ENCODE data around the gene PBX1.

Gene PBX1

DNA sequence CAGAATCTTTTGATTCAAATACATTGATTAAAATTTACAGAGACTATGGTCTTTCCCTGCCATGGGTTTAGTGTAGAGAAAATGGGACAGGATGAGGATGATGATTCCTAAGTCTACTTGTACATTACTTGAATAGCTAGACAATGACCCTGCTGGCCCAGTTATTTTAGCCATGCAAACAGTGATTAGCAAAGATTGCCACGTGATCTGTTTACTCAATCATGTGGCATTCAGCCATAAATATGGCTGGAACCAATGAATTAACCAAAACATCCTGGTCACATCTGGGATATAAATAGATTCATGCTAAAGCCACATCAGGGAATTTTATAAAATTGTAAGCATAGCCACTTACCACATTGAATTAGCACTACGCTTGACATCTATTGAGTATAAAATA lies 167.3 kb downstream of the PBX1 start:
- Histone ChIP-seq H2BK120ac (ENCODE audit: low read depth, low read length) (no peak overlapping the region), H3K14ac (ENCODE audit: low read length) (no peak overlapping the region), H2BK12ac (ENCODE audit: low read length) (no peak overlapping the region), H3K4me3 (ENCODE audit: low read length in 2 of 2) (no peak overlapping the region), H2BK5ac (ENCODE audit: low read length) (no peak overlapping the region), H3K4me1 (ENCODE audit: control insufficient read depth in 2 of 2, insufficient read depth in 1 of 2, low read depth in 1 of 2, low read length in 2 of 2) (peaks cover 1 to 7% of the 10 kb centered on the region in 2 donors), H4K91ac (ENCODE audit: low read depth, low read length, poor library complexity) (no peak overlapping the region), H3K4me2 (ENCODE audit: insufficient read depth, low read length, poor library complexity, severe bottlenecking) (no peak overlapping the region), H3K4ac (ENCODE audit: low read length) (no peak overlapping the region), H2AK5ac (ENCODE audit: low read depth, low read length) (no peak overlapping the region), H3K27ac (replicated peaks; ENCODE audit: low read length) (no peak overlapping the region), H4K8ac (ENCODE audit: low read depth, low read length) (no peak overlapping the region), H3K9me3 (replicated peaks in 1 of 2; ENCODE audit: control insufficient read depth in 2 of 2, insufficient read depth in 1 of 2, low read depth in 1 of 2, low read length in 2 of 2) (peaks cover 0 to 9% of the 10 kb centered on the region in 2 donors), H2BK15ac (ENCODE audit: low read length) (no peak overlapping the region), H3K79me1 (ENCODE audit: low read depth, low read length) (peaks cover 4% of the 10 kb centered on the region), H2AFZ (ENCODE audit: low read length) (no peak overlapping the region), H3K18ac (ENCODE audit: low read length) (no peak overlapping the region), H3K36me3 (replicated peaks in 1 of 2; ENCODE audit: control insufficient read depth in 2 of 2, insufficient read depth in 2 of 2, low read length in 2 of 2) (no peaks in the 10 kb centered on the region), H3K9ac (ENCODE audit: low read depth, low read length, poor library complexity) (no peak overlapping the region), H3K27me3 (ENCODE audit: control insufficient read depth in 3 of 3, insufficient read depth in 3 of 3, low read depth in 1 of 3, low read length in 3 of 3) (no peaks in the 10 kb centered on the region), H3K23ac (ENCODE audit: low read depth, low read length, poor library complexity) (no peak overlapping the region)
- no CpG with 5 or more reads among the region's 2 CpGs for WGBS, 2 donors (ENCODE audit: extremely low coverage in 2 of 2, insufficient read length in 2 of 2, insufficient replicate concordance in 1 of 2)
- no peak for DNase-seq (ENCODE audit: low spot score)

DNA sequence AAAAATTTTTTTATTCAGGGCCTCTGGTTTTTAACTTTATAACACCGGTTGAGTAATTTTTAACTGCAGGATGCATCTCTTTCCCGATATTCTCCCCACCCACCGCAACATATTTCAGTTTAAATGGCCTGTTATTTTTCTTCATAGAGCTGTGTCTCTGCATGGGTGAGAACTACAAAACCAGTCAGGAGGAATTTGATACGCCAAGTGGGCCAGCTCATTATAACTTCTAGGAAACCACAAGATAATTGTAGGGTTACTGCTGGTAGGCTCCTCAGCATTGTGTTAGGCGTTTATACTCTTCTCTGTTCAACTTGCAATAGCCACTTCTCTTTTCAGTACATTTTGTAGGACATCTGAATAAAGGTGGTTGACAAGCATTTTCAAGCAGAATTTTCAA lies 169.7 kb downstream of the PBX1 start:
- Histone ChIP-seq H3K4ac (ENCODE audit: low read length) (no peak overlapping the region), H3K23ac (ENCODE audit: low read depth, low read length, poor library complexity) (no peak overlapping the region), H3K9me3 (replicated peaks in 1 of 2; ENCODE audit: control insufficient read depth in 2 of 2, insufficient read depth in 1 of 2, low read depth in 1 of 2, low read length in 2 of 2) (peaks cover 0 to 9% of the 10 kb centered on the region in 2 donors), H2AFZ (ENCODE audit: low read length) (no peak overlapping the region), H2BK15ac (ENCODE audit: low read length) (no peak overlapping the region), H3K27me3 (ENCODE audit: control insufficient read depth in 3 of 3, insufficient read depth in 3 of 3, low read depth in 1 of 3, low read length in 3 of 3) (no peaks in the 10 kb centered on the region), H3K14ac (ENCODE audit: low read length) (no peak overlapping the region), H3K4me3 (ENCODE audit: low read length in 2 of 2) (no peak overlapping the region), H3K4me1 (ENCODE audit: control insufficient read depth in 2 of 2, insufficient read depth in 1 of 2, low read depth in 1 of 2, low read length in 2 of 2) (peaks cover 1 to 12% of the 10 kb centered on the region in 2 donors), H3K36me3 (replicated peaks in 1 of 2; ENCODE audit: control insufficient read depth in 2 of 2, insufficient read depth in 2 of 2, low read length in 2 of 2) (peaks cover 0 to 4% of the 10 kb centered on the region in 2 donors), H4K91ac (ENCODE audit: low read depth, low read length, poor library complexity) (no peak overlapping the region), H2BK12ac (ENCODE audit: low read length) (no peak overlapping the region), H3K27ac (replicated peaks; ENCODE audit: low read length) (no peak overlapping the region), H2BK120ac (ENCODE audit: low read depth, low read length) (no peak overlapping the region), H2AK5ac (ENCODE audit: low read depth, low read length) (no peak overlapping the region), H3K79me1 (ENCODE audit: low read depth, low read length) (peaks cover 4% of the 10 kb centered on the region), H3K18ac (ENCODE audit: low read length) (no peak overlapping the region), H3K9ac (ENCODE audit: low read depth, low read length, poor library complexity) (no peak overlapping the region), H2BK5ac (ENCODE audit: low read length) (no peak overlapping the region), H3K4me2 (ENCODE audit: insufficient read depth, low read length, poor library complexity, severe bottlenecking) (no peak overlapping the region), H4K8ac (ENCODE audit: low read depth, low read length) (no peak overlapping the region)
- WGBS, 2 donors (ENCODE audit: extremely low coverage in 2 of 2, insufficient read length in 2 of 2, insufficient replicate concordance in 1 of 2) = no CpG with 5 or more reads among the region's 5 CpGs
- no peak for DNase-seq (ENCODE audit: low spot score)

DNA sequence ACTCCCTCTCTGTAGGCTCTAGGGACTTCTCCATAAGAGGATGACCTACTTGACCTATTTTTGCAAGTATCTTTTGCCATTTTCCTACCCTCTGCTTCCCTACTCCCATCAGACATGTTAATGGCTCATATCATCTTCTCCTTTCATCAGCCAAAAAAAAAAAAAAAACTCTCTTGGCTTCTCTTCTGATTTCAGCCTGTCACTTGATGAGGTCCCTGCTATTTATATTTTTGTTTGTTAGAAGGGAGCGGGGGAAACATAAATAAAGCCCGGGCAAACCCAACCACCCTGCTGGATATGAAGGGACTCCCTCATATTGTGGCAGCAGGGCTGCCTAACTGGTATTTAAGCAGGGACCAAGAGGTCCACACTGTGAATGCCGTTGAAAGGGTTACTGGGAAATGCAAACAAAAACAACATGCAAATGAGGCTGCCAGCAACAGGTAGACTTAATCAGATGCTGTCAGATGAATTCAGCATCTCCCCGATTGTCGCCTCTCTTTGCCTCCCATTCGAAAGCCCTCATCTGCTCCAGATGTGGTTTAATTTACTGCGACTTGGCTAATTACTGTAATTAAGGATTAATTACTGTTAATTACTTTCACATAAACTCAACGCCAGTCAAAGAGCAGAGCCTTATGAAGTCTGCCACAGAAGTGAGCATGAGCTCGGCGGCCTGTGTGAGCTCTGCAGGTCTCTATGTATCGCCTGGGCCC lies 172.3 kb downstream of the PBX1 start:
- Histone ChIP-seq H3K4ac (ENCODE audit: low read length) (no peak overlapping the region), H2BK12ac (ENCODE audit: low read length) (no peak overlapping the region), H2AFZ (ENCODE audit: low read length) (no peak overlapping the region), H3K27me3 (ENCODE audit: control insufficient read depth in 3 of 3, insufficient read depth in 3 of 3, low read depth in 1 of 3, low read length in 3 of 3) (no peaks in the 10 kb centered on the region), H2BK120ac (ENCODE audit: low read depth, low read length) (no peak overlapping the region), H3K9me3 (replicated peaks in 1 of 2; ENCODE audit: control insufficient read depth in 2 of 2, insufficient read depth in 1 of 2, low read depth in 1 of 2, low read length in 2 of 2) (no peaks in the 10 kb centered on the region), H3K36me3 (replicated peaks in 1 of 2; ENCODE audit: control insufficient read depth in 2 of 2, insufficient read depth in 2 of 2, low read length in 2 of 2) (peaks cover 0 to 4% of the 10 kb centered on the region in 2 donors), H3K27ac (replicated peaks; ENCODE audit: low read length) (no peak overlapping the region), H2AK5ac (ENCODE audit: low read depth, low read length) (no peak overlapping the region), H3K4me2 (ENCODE audit: insufficient read depth, low read length, poor library complexity, severe bottlenecking) (no peak overlapping the region), H2BK5ac (ENCODE audit: low read length) (no peak overlapping the region), H3K14ac (ENCODE audit: low read length) (no peak overlapping the region), H3K4me1 (ENCODE audit: control insufficient read depth in 2 of 2, insufficient read depth in 1 of 2, low read depth in 1 of 2, low read length in 2 of 2) (peaks cover 8 to 26% of the 10 kb centered on the region in 2 donors), H3K9ac (ENCODE audit: low read depth, low read length, poor library complexity) (no peak overlapping the region), H3K4me3 (ENCODE audit: low read length in 2 of 2) (no peak overlapping the region), H4K8ac (ENCODE audit: low read depth, low read length) (no peak overlapping the region), H3K18ac (ENCODE audit: low read length) (no peak overlapping the region), H2BK15ac (ENCODE audit: low read length) (no peak overlapping the region), H3K79me1 (ENCODE audit: low read depth, low read length) (peaks cover 2% of the 10 kb centered on the region), H4K91ac (ENCODE audit: low read depth, low read length, poor library complexity) (no peak overlapping the region), H3K23ac (ENCODE audit: low read depth, low read length, poor library complexity) (no peak overlapping the region)
- DNase-seq (ENCODE audit: low spot score) = no peak
- no CpG with 5 or more reads among the region's 11 CpGs for WGBS, 2 donors (ENCODE audit: extremely low coverage in 2 of 2, insufficient read length in 2 of 2, insufficient replicate concordance in 1 of 2)

DNA sequence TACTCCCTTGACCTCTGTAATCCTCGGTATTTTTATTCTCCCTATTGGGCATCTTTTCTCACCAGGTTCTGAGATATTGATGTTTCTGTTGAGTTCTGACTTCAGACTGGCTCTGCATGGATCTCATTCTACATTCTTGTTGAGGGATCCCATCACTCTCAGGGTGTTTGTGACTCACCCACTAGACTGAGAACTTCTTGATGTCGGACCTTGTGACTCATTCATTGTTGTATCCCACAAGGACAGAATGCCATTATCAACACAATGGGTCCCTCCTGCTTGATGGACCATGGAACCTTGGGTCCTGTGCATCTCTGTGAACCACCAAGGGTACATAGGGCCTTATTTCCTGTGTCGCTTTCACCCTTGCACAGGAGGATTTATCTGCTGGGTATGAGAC lies 174.1 kb downstream of the PBX1 start:
- DNase-seq (ENCODE audit: low spot score) = no peak
- H3K9ac ChIP-seq (ENCODE audit: low read depth, low read length, poor library complexity) = no peak overlapping the region
- no peak overlapping the region for H2AK5ac ChIP-seq (ENCODE audit: low read depth, low read length)
- H2AFZ ChIP-seq (ENCODE audit: low read length) = no peak overlapping the region
- no peak overlapping the region for H3K27ac ChIP-seq (replicated peaks; ENCODE audit: low read length)
- H3K23ac ChIP-seq (ENCODE audit: low read depth, low read length, poor library complexity) = no peak overlapping the region
- H3K9me3 ChIP-seq (replicated peaks in 1 of 2; ENCODE audit: control insufficient read depth in 2 of 2, insufficient read depth in 1 of 2, low read depth in 1 of 2, low read length in 2 of 2) = no peaks in the 10 kb centered on the region
- no peak overlapping the region for H3K14ac ChIP-seq (ENCODE audit: low read length)
- H2BK120ac ChIP-seq (ENCODE audit: low read depth, low read length) = no peak overlapping the region
- H3K4me3 ChIP-seq (ENCODE audit: low read length in 2 of 2) = no peak overlapping the region
- H4K91ac ChIP-seq (ENCODE audit: low read depth, low read length, poor library complexity) = no peak overlapping the region
- H3K4me2 ChIP-seq (ENCODE audit: insufficient read depth, low read length, poor library complexity, severe bottlenecking) = no peak overlapping the region
- H3K79me1 ChIP-seq (ENCODE audit: low read depth, low read length) = peaks cover 2% of the 10 kb centered on the region
- H3K4ac ChIP-seq (ENCODE audit: low read length) = no peak overlapping the region
- H2BK12ac ChIP-seq (ENCODE audit: low read length) = no peak overlapping the region
- no CpG with 5 or more reads among the region's 3 CpGs for WGBS, 2 donors (ENCODE audit: extremely low coverage in 2 of 2, insufficient read length in 2 of 2, insufficient replicate concordance in 1 of 2)
- no peak overlapping the region for H2BK5ac ChIP-seq (ENCODE audit: low read length)
- no peaks in the 10 kb centered on the region for H3K27me3 ChIP-seq (ENCODE audit: control insufficient read depth in 3 of 3, insufficient read depth in 3 of 3, low read depth in 1 of 3, low read length in 3 of 3)
- H4K8ac ChIP-seq (ENCODE audit: low read depth, low read length) = no peak overlapping the region
- no peak overlapping the region for H3K18ac ChIP-seq (ENCODE audit: low read length)
- H3K36me3 ChIP-seq (replicated peaks in 1 of 2; ENCODE audit: control insufficient read depth in 2 of 2, insufficient read depth in 2 of 2, low read length in 2 of 2) = peaks cover 0 to 4% of the 10 kb centered on the region in 2 donors
- no peak overlapping the region for H2BK15ac ChIP-seq (ENCODE audit: low read length)
- H3K4me1 ChIP-seq (ENCODE audit: control insufficient read depth in 2 of 2, insufficient read depth in 1 of 2, low read depth in 1 of 2, low read length in 2 of 2) = peaks cover 9 to 26% of the 10 kb centered on the region in 2 donors
